Keratinocyte (primary cell): Measurements from ENCODE around the gene TMPRSS11F. TPM values are rescaled to one million over a fixed set of nuclear protein-coding genes. Genes with fewer than 3 reads are reported as not detected.

ENCODE experiments used
- DNase-seq: peaks from one replicate; pipeline ENCODE4 v3.0.0-alpha.2; 2011; ENCODE audit warnings: low read depth, missing footprints, low spot score
- FAIRE-seq: peaks from 2 replicates; lab custom pipeline; 2011; peaks lifted over from hg19 to GRCh38; lab: Jason Lieb, UNC
- H2AFZ ChIP-seq: 2 replicates; pipeline ENCODE4 v1.6.0; 2012; ENCODE audit warnings: low read length, control low read depth, inconsistent platforms; ENCODE audit not compliant: control insufficient read depth
- H3K27ac ChIP-seq: 2 replicates; pipeline ENCODE4 v1.5.1; 2011; ENCODE audit warnings: low read length; ENCODE audit not compliant: control insufficient read depth, insufficient read depth
- H3K27me3 ChIP-seq: 3 replicates; pipeline ENCODE4 v1.6.0; 2011; ENCODE audit warnings: low read length; ENCODE audit not compliant: control insufficient read depth, insufficient read depth; ENCODE audit errors: extremely low read depth
- H3K36me3 ChIP-seq, 2 experiments: 2 replicates in 1 of 2; 3 replicates in 1 of 2; pipeline ENCODE4 v1.5.1; 2011; ENCODE audit warnings: low read length in 2 of 2, mild to moderate bottlenecking in 1 of 2; ENCODE audit not compliant: control insufficient read depth in 2 of 2, insufficient read depth in 2 of 2; ENCODE audit errors: extremely low read depth in 1 of 2
- H3K4me1 ChIP-seq: 3 replicates; pipeline ENCODE4 v1.5.1; 2011; ENCODE audit warnings: low read length; ENCODE audit not compliant: control insufficient read depth, insufficient read depth; ENCODE audit errors: extremely low read depth
- H3K4me2 ChIP-seq: 3 replicates; pipeline ENCODE4 v1.6.0; 2011; ENCODE audit warnings: low read depth, low read length; ENCODE audit not compliant: control insufficient read depth, insufficient read depth; ENCODE audit errors: extremely low read depth
- H3K4me3 ChIP-seq, 3 experiments: fragments of 200-600 bp in 1 of 3; sonication (generic) in 1 of 3; 2 replicates in 2 of 3; 3 replicates in 1 of 3; pipeline ENCODE4 v1.5.1; 2011 to 2016; ENCODE audit warnings: low read length in 3 of 3, mild to moderate bottlenecking in 3 of 3, control low read depth in 2 of 3, inconsistent platforms in 1 of 3, low read depth in 1 of 3, mixed read lengths in 1 of 3, mixed run types in 1 of 3, moderate library complexity in 1 of 3; ENCODE audit not compliant: control insufficient read depth in 2 of 3, insufficient read depth in 2 of 3; ENCODE audit errors: extremely low read depth in 1 of 3
- H3K79me2 ChIP-seq: 2 replicates; pipeline ENCODE4 v1.6.0; 2012; ENCODE audit warnings: low read length; ENCODE audit not compliant: control insufficient read depth, insufficient read depth
- H3K9ac ChIP-seq: 3 replicates; pipeline ENCODE4 v1.6.0; 2011; ENCODE audit warnings: low read length; ENCODE audit not compliant: control insufficient read depth, insufficient read depth; ENCODE audit errors: extremely low read depth
- H3K9me1 ChIP-seq: 3 replicates; pipeline ENCODE4 v1.6.0; 2011; ENCODE audit warnings: low read length; ENCODE audit not compliant: control insufficient read depth, insufficient read depth; ENCODE audit errors: extremely low read depth
- H3K9me3 ChIP-seq: 2 replicates; pipeline ENCODE4 v1.5.1; 2012; ENCODE audit warnings: low read depth, low read length; ENCODE audit not compliant: control insufficient read depth
- H4K20me1 ChIP-seq: 3 replicates; pipeline ENCODE4 v1.6.0; 2011; ENCODE audit warnings: low read length; ENCODE audit not compliant: control insufficient read depth, insufficient read depth; ENCODE audit errors: extremely low read depth
- CTCF ChIP-seq, 3 experiments: IDR thresholded peaks in 1 of 3; conservative IDR thresholded peaks in 1 of 3; optimal IDR thresholded peaks in 1 of 3; 2 replicates in 2 of 3; 3 replicates in 1 of 3; pipeline versions ENCODE3 to v1.5.1; 2011; ENCODE audit warnings: low read length in 3 of 3, mild to moderate bottlenecking in 3 of 3, moderate library complexity in 2 of 3, control low read depth in 1 of 3, inconsistent platforms in 1 of 3; ENCODE audit not compliant: insufficient read depth in 2 of 3; ENCODE audit errors: extremely low read depth in 1 of 3
- EZH2 ChIP-seq: IDR thresholded peaks from one replicate; pipeline ENCODE4 v1.6.1; 2012; ENCODE audit warnings: inconsistent platforms, mild to moderate bottlenecking, low read length, moderate library complexity
- dilution Hi-C: fragments of 300-500 bp; cut with MboI; formaldehyde crosslinking; loops from one replicate; pipeline ENCODE4 v1.7.0; 2020; ENCODE audit warnings: low sequenced_read_pairs; ENCODE audit not compliant: extremely low pct_ligation_motif_present
- polyA plus RNA-seq, 5 experiments: library from polyadenylated mRNA; depleted of rRNA in 3 of 5; stranded (reverse) in 3 of 5; stranded (forward) in 1 of 5; unstranded in 1 of 5; fragments of >200 nt; gene quantifications; 1 replicate in 1 of 5; 2 replicates in 3 of 5; 3 replicates in 1 of 5; pipeline versions ENCODE4 v1.2.1 to v1.2.3, GENCODE V29; 2011 to 2012; ENCODE audit warnings: missing spikeins in 2 of 5, low read depth in 1 of 5, low replicate concordance in 1 of 5

The TMPRSS11F gene
- polyA plus RNA-seq, 1 donor (not counting 4 experiments of a cell fraction or from before 2014, with no cell fraction given), result 1.2 TPM

- Histone ChIP-seq H4K20me1 (no peaks in the 10 kb centered on the region), H3K36me3 (no peaks in the 10 kb centered on the region), H3K9me3 (no peaks in the 10 kb centered on the region), H3K4me1 (no peaks in the 10 kb centered on the region), H3K4me2 (no peak overlapping the region), H3K9ac (no peak overlapping the region), H3K4me3 (no peak overlapping the region), H3K27ac (no peak overlapping the region), H3K27me3 (no peaks in the 10 kb centered on the region), H2AFZ (no peak overlapping the region), H3K9me1 (no peaks in the 10 kb centered on the region), H3K79me2 (no peaks in the 10 kb centered on the region)
- FAIRE-seq, result no peak
- TF ChIP-seq EZH2 (no peak), CTCF (optimal IDR thresholded peaks at IDR 0.05 in 1 of 3, IDR thresholded peaks at IDR 0.05 in 1 of 3, conservative IDR thresholded peaks at IDR 0.05 in 1 of 3; ENCODE audit: extremely low read depth in 1 of 3, insufficient read depth in 2 of 3, low read length in 3 of 3) (no peak)
- dilution Hi-C loops, result no loop called here
- no peak for DNase-seq
Measured at GRCh38 chr4:68077301-68077700, 52.4 kb downstream of the TMPRSS11F start.

GRCh38 chr4:68076194-68076593, 53.5 kb downstream of the TMPRSS11F start:
- H3K36me3 ChIP-seq, result no peaks in the 10 kb centered on the region
- no peaks in the 10 kb centered on the region for H3K9me3 ChIP-seq
- H3K4me1 ChIP-seq, result no peaks in the 10 kb centered on the region
- FAIRE-seq (no peak), DNase-seq (no peak)
- dilution Hi-C loops, result no loop called here
- H4K20me1 ChIP-seq, result no peaks in the 10 kb centered on the region
- H3K79me2 ChIP-seq, result no peaks in the 10 kb centered on the region
- H3K9ac ChIP-seq, result no peak overlapping the region
- H3K4me2 ChIP-seq, result no peak overlapping the region
- H3K27me3 ChIP-seq, result no peaks in the 10 kb centered on the region
- H3K27ac ChIP-seq, result no peak overlapping the region
- TF ChIP-seq EZH2 (no peak), CTCF (optimal IDR thresholded peaks at IDR 0.05 in 1 of 3, IDR thresholded peaks at IDR 0.05 in 1 of 3, conservative IDR thresholded peaks at IDR 0.05 in 1 of 3; ENCODE audit: extremely low read depth in 1 of 3, insufficient read depth in 2 of 3, low read length in 3 of 3) (peak in 2 of 3 experiments; percentile 12 to 33)
- H2AFZ ChIP-seq, result no peak overlapping the region
- H3K9me1 ChIP-seq, result no peaks in the 10 kb centered on the region
- no peak overlapping the region for H3K4me3 ChIP-seq
